Urinary bladder (tissue), 4 donors: ENCODE measurements around the gene TOR1A. TPM values are rescaled to one million over a fixed set of nuclear protein-coding genes. Genes with fewer than 3 reads are reported as not detected.

ENCODE experiments used
- DNase-seq: peaks from one replicate; pipeline ENCODE4 v3.0.0-alpha.2; 2015; ENCODE audit errors: extremely low spot score
- H3K27ac ChIP-seq: one replicate; pipeline ENCODE4 v1.5.1; 2013; ENCODE audit warnings: low read depth, mild to moderate bottlenecking, moderate library complexity
- H3K36me3 ChIP-seq: one replicate; pipeline ENCODE4 v1.6.1; 2013; ENCODE audit warnings: mild to moderate bottlenecking, moderate library complexity; ENCODE audit not compliant: insufficient read depth
- H3K4me1 ChIP-seq: one replicate; pipeline ENCODE4 v1.6.1; 2013; ENCODE audit warnings: mild to moderate bottlenecking, moderate library complexity; ENCODE audit not compliant: insufficient read depth
- H3K4me3 ChIP-seq: one replicate; pipeline ENCODE4 v1.5.1; 2013; ENCODE audit warnings: low read depth, low read length
- WGBS: extraction: QIAGEN DNeasy Blood & Tissue Kit; methylation state at CpG from one replicate; pipeline ENCODE4 v1.1.7; 2013; 5-methylcytosine and 5-hydroxymethylcytosine counted together
- polyA plus RNA-seq: library from polyadenylated mRNA; stranded (reverse); fragments of 200-250 nt; gene quantifications from one replicate; pipeline ENCODE4 v1.2.3, GENCODE V29; 2013
- total RNA-seq: library from RNA; depleted of rRNA; stranded (reverse); fragments of >200 nt; gene quantifications from one replicate; pipeline ENCODE4 v1.2.3, GENCODE V29; 2014
- donor health status: healthy with polysubstance abuse.
- donor health status: healthy.

Gene TOR1A
- total and polyA plus RNA-seq, 2 donors: 20.5 to 36.7 TPM

GRCh38 chr9:129839324-129840023 lies 15.5 kb upstream of the TOR1A start:
- WGBS: 76% methylated on average over 10 of the region's 10 CpGs
- Histone ChIP-seq H3K4me1 (no peaks in the 10 kb centered on the region), H3K36me3 (no peaks in the 10 kb centered on the region), H3K27ac (no peak overlapping the region), H3K4me3 (no peak overlapping the region)
- DNase-seq: no peak

- no peak for DNase-seq
- WGBS: 79% methylated on average over 12 of the region's 12 CpGs
- Histone ChIP-seq H3K4me1 (no peaks in the 10 kb centered on the region), H3K27ac (no peak overlapping the region), H3K4me3 (no peak overlapping the region), H3K36me3 (no peaks in the 10 kb centered on the region)
These were observed 14.8 kb upstream of the TOR1A start for GRCh38 chr9:129838707-129839259.

- Histone ChIP-seq H3K4me1 (no peaks in the 10 kb centered on the region), H3K36me3 (no peaks in the 10 kb centered on the region), H3K27ac (no peak overlapping the region), H3K4me3 (peak overlapping the region; percentile 91)
- WGBS: 26% methylated on average over 16 of the region's 16 CpGs
- no peak for DNase-seq
These were observed 12.5 kb upstream of the TOR1A start for GRCh38 chr9:129836311-129837007.

GRCh38 chr9:129835860-129836223 lies 11.9 kb upstream of the TOR1A start:
- Histone ChIP-seq H3K4me3 (peak overlapping the region; percentile 91), H3K4me1 (no peaks in the 10 kb centered on the region), H3K36me3 (no peaks in the 10 kb centered on the region), H3K27ac (no peak overlapping the region)
- whole genome bisulfite sequencing: 1% methylated on average over 19 of the region's 19 CpGs
- DNase-seq: no peak

- Histone ChIP-seq H3K36me3 (no peaks in the 10 kb centered on the region), H3K4me3 (peak within 1 kb of the TSS; percentile 91), H3K4me1 (no peaks in the 10 kb centered on the region), H3K27ac (peak within 1 kb of the TSS; percentile 80)
- under 1% methylated on average over 81 of the region's 81 CpGs for WGBS
- DNase-seq: peak; percentile 84
These were observed 11.4 kb upstream of the TOR1A start, which contains the start of the genes C9orf78 and USP20 for GRCh38 chr9:129835128-129835859. C9orf78 (minus strand) TSS chr9:129835275; CDS start chr9:129835221, 54 bp downstream. USP20 (plus strand) TSS chr9:129835458; CDS start chr9:129852556, 17,098 bp downstream.

- Histone ChIP-seq H3K36me3 (no peaks in the 10 kb centered on the region), H3K4me1 (no peaks in the 10 kb centered on the region), H3K27ac (peak overlapping the region; percentile 66), H3K4me3 (peak overlapping the region; percentile 77)
- DNase-seq: no peak
- WGBS: 2% methylated on average over 32 of the region's 32 CpGs
These were observed 10.7 kb upstream of the TOR1A start for GRCh38 chr9:129834489-129835127.

- WGBS: 84% methylated on average over 1 of the region's 1 CpG
- no peak for DNase-seq
- no peak overlapping the region for H3K27ac ChIP-seq
- H3K4me1 ChIP-seq: no peaks in the 10 kb centered on the region
- no peak overlapping the region for H3K4me3 ChIP-seq
- peaks cover 2% of the 10 kb centered on the region for H3K36me3 ChIP-seq
These were observed 9.0 kb upstream of the TOR1A start for GRCh38 chr9:129832982-129833381.

- 94% methylated on average over 10 of the region's 10 CpGs for WGBS
- Histone ChIP-seq H3K4me3 (no peak overlapping the region), H3K27ac (no peak overlapping the region), H3K4me1 (no peaks in the 10 kb centered on the region), H3K36me3 (peaks cover 2% of the 10 kb centered on the region)
- DNase-seq: no peak
These were observed 5.0 kb upstream of the TOR1A start for GRCh38 chr9:129828969-129829368.

- DNase-seq: no peak
- Histone ChIP-seq H3K27ac (no peak overlapping the region), H3K36me3 (peaks cover 2% of the 10 kb centered on the region), H3K4me1 (no peaks in the 10 kb centered on the region), H3K4me3 (no peak overlapping the region)
- 91% methylated on average over 9 of the region's 9 CpGs for WGBS
These were observed 4.1 kb upstream of the TOR1A start for GRCh38 chr9:129828051-129828450.

- no peak for DNase-seq
- no peak overlapping the region for H3K27ac ChIP-seq
- H3K36me3 ChIP-seq: peaks cover 5% of the 10 kb centered on the region
- no peaks in the 10 kb centered on the region for H3K4me1 ChIP-seq
- H3K4me3 ChIP-seq: no peak overlapping the region
- 96% methylated on average over 1 of the region's 1 CpG for WGBS
These were observed 2.8 kb upstream of the TOR1A start for GRCh38 chr9:129826759-129827158.

- 73% methylated on average over 6 of the region's 6 CpGs for WGBS
- Histone ChIP-seq H3K4me1 (no peaks in the 10 kb centered on the region), H3K36me3 (peaks cover 5% of the 10 kb centered on the region), H3K27ac (no peak overlapping the region), H3K4me3 (no peak overlapping the region)
- DNase-seq: no peak
These were observed 2.4 kb upstream of the TOR1A start for GRCh38 chr9:129826344-129826743.

- under 1% methylated on average over 15 of the region's 15 CpGs for WGBS
- H3K36me3 ChIP-seq: peaks cover 2% of the 10 kb centered on the region
- H3K27ac ChIP-seq: no peak overlapping the region
- H3K4me3 ChIP-seq: peak overlapping the region; percentile 86
- no peaks in the 10 kb centered on the region for H3K4me1 ChIP-seq
- no peak for DNase-seq
These were observed 398 bp downstream of the TOR1A start for GRCh38 chr9:129823542-129823934.

GRCh38 chr9:129822898-129823541 lies 916 bp downstream of the TOR1A start:
- DNase-seq: no peak
- no peaks in the 10 kb centered on the region for H3K4me1 ChIP-seq
- 17% methylated on average over 26 of the region's 26 CpGs for WGBS
- H3K4me3 ChIP-seq: peak overlapping the region; percentile 86
- no peak overlapping the region for H3K27ac ChIP-seq
- peaks cover 2% of the 10 kb centered on the region for H3K36me3 ChIP-seq
